GM12873 (cell line): ENCODE measurements around the gene ROR2.

ENCODE experiments used
- CTCF ChIP-seq: IDR thresholded peaks from 2 replicates; pipeline ENCODE4 v1.5.1; 2012; ENCODE audit warnings: low read depth, mild to moderate bottlenecking, moderate library complexity, low read length, control low read depth; ENCODE audit not compliant: insufficient read depth; ENCODE audit errors: missing control alignments

ROR2 gene

GRCh38 chr9:91908746-91909145, 41.3 kb downstream of the ROR2 start:
- TF ChIP-seq CTCF: no peak

GRCh38 chr9:91908293-91908623, 41.8 kb downstream of the ROR2 start:
- no peak for TF ChIP-seq CTCF

GRCh38 chr9:91907484-91908292, 42.3 kb downstream of the ROR2 start:
- TF ChIP-seq CTCF: no peak

GRCh38 chr9:91905991-91906469, 44.0 kb downstream of the ROR2 start:
- no peak for TF ChIP-seq CTCF

GRCh38 chr9:91905237-91905650, 44.8 kb downstream of the ROR2 start:
- TF ChIP-seq CTCF: no peak

- no peak for TF ChIP-seq CTCF
These were observed 45.3 kb downstream of the ROR2 start for GRCh38 chr9:91904588-91905236.

- TF ChIP-seq CTCF: no peak
These were observed 46.7 kb downstream of the ROR2 start for GRCh38 chr9:91903126-91903911.
